Peyer's patch (tissue), 4 donors: ENCODE measurements around the gene ACP6.

Experiments used
- POLR2A ChIP-seq, 2 donors: fragments of 450-650 bp; IDR thresholded peaks; one replicate each; pipeline ENCODE4 v1.5.1; 2017; ENCODE audit warnings: antibody characterized with exemption in 2 of 2, mild to moderate bottlenecking in 2 of 2, moderate library complexity in 2 of 2
- TF ChIP-seq, protein P1 (sequence below), 6 experiments: fragments of 450-650 bp in 4 of 6; fragments of 200-600 bp in 2 of 6; sonication (generic) in 1 of 6; IDR thresholded peaks; one replicate each; pipeline ENCODE4 v1.5.1; 2017 to 2019; ENCODE audit warnings: antibody characterized with exemption in 6 of 6, mild to moderate bottlenecking in 3 of 6, moderate library complexity in 1 of 6

DNA sequence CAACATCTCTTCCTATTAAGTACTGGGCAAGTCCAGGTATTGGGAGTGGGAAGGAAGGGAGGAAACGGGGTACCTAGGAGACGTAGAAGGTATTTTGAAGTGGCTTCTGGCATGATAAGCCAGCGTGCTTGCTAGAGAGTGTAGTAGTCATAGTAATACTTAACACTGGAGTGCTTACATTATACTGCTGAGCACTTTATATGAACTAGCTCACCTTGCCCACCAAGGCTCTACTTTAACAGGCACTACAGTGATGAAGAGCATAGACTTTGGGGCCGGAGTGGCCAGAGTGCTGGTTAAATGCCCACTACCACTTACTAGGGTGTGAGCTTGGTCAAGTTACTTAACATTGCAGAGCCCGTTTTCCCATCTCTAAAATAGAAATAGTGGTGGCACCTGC, 61.7 kb downstream of the ACP6 start:
- TF ChIP-seq, protein P1, sequence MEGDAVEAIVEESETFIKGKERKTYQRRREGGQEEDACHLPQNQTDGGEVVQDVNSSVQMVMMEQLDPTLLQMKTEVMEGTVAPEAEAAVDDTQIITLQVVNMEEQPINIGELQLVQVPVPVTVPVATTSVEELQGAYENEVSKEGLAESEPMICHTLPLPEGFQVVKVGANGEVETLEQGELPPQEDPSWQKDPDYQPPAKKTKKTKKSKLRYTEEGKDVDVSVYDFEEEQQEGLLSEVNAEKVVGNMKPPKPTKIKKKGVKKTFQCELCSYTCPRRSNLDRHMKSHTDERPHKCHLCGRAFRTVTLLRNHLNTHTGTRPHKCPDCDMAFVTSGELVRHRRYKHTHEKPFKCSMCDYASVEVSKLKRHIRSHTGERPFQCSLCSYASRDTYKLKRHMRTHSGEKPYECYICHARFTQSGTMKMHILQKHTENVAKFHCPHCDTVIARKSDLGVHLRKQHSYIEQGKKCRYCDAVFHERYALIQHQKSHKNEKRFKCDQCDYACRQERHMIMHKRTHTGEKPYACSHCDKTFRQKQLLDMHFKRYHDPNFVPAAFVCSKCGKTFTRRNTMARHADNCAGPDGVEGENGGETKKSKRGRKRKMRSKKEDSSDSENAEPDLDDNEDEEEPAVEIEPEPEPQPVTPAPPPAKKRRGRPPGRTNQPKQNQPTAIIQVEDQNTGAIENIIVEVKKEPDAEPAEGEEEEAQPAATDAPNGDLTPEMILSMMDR (IDR thresholded peaks at IDR 0.05) = no peak
- no peak for TF ChIP-seq POLR2A (IDR thresholded peaks at IDR 0.05)
